Right lobe of liver (tissue), 4 donors: ENCODE results near the gene MRGPRG.

Experiments used
- CTCF ChIP-seq, 4 donors: fragments of 200-600 bp in 3 of 4; fragments of 450-650 bp in 1 of 4; IDR thresholded peaks; one replicate each; pipeline versions ENCODE4 v1.5.1 to v1.8.0; 2016 to 2022; ENCODE audit warnings: antibody characterized with exemption in 4 of 4, mild to moderate bottlenecking in 2 of 4
- POLR2A ChIP-seq: fragments of 450-650 bp; IDR thresholded peaks from one replicate; pipeline ENCODE4 v1.6.1; 2017; ENCODE audit warnings: antibody characterized with exemption, mild to moderate bottlenecking
- donor health status: DM: no; HTN: no; CAD: no.
- donor health status: DM: no; HTN: no; CAD: no.
- donor health status: DM: no; HTN: yes; CAD: no.

GRCh38 chr11:3237119-3237518, 18.5 kb upstream of the MRGPRG start:
- no peak for TF ChIP-seq CTCF (IDR thresholded peaks at IDR 0.05)
- no peak for TF ChIP-seq POLR2A
